Prostate gland (tissue), 2 donors: ENCODE data around the gene FLYWCH1. TPM values are rescaled to one million over a fixed set of nuclear protein-coding genes. Genes with fewer than 3 reads are reported as not detected.

Experiments used
- DNase-seq: peaks from one replicate; pipeline ENCODE4 v3.0.0-alpha.2; 2019; ENCODE audit warnings: low spot score
- H3K27ac ChIP-seq, 2 donors: fragments of 200-600 bp; sonication (generic); 2 replicates each; pipeline ENCODE4 v1.5.1; 2017 to 2019
- H3K27me3 ChIP-seq: fragments of 200-600 bp; sonication (generic); replicated peaks from 2 replicates; pipeline ENCODE4 v1.5.1; 2019; ENCODE audit not compliant: insufficient read depth
- H3K36me3 ChIP-seq, 2 donors: fragments of 200-600 bp; sonication (generic); 1 replicate in 1 of 2; 2 replicates in 1 of 2; pipeline versions ENCODE4 v1.5.1 to v1.8.1; 2017 to 2019
- H3K4me1 ChIP-seq: fragments of 200-600 bp; sonication (generic); replicated peaks from 2 replicates; pipeline ENCODE4 v1.5.1; 2019
- H3K4me3 ChIP-seq, 2 donors: fragments of 200-600 bp; sonication (generic); 2 replicates each; pipeline ENCODE4 v1.5.1; 2017 to 2019
- H3K9me3 ChIP-seq: fragments of 200-600 bp; sonication (generic); 2 replicates; pipeline ENCODE4 v1.5.1; 2017
- POLR2A ChIP-seq: fragments of 450-650 bp; IDR thresholded peaks from one replicate; pipeline ENCODE4 v1.6.1; 2016; ENCODE audit warnings: antibody characterized with exemption, mild to moderate bottlenecking
- POLR2AphosphoS5 ChIP-seq: sonication (generic); formaldehyde crosslinking; IDR thresholded peaks from one replicate; pipeline ENCODE4 v1.6.1; 2017; ENCODE audit warnings: antibody characterized with exemption
- WGBS: methylation state at CpG from one replicate; pipeline ENCODE4 v1.1.5; 2018; 5-methylcytosine and 5-hydroxymethylcytosine counted together
- intact Hi-C: fragments of 100-400 bp; cut with DNase I; formaldehyde crosslinking; loops from one replicate; pipeline ENCODE4 v1.14.2; 2022
- total RNA-seq, 2 donors: library from RNA; depleted of rRNA; stranded (reverse); fragments of >200 nt; gene quantifications; one replicate each; pipeline ENCODE4 v1.1.0, GENCODE V29; 2016
- TF ChIP-seq, protein P1 (sequence below), 4 experiments: fragments of 200-600 bp in 2 of 4; fragments of 450-650 bp in 2 of 4; sonication (generic) in 2 of 4; IDR thresholded peaks; 1 replicate in 3 of 4; 2 replicates in 1 of 4; pipeline ENCODE4 v1.5.1; 2016 to 2019; ENCODE audit warnings: antibody characterized with exemption in 4 of 4, mild to moderate bottlenecking in 2 of 4, moderate library complexity in 2 of 4

The FLYWCH1 gene
- total RNA-seq, 2 donors from 2014 or later, result 53.0 to 55.6 TPM

DNA sequence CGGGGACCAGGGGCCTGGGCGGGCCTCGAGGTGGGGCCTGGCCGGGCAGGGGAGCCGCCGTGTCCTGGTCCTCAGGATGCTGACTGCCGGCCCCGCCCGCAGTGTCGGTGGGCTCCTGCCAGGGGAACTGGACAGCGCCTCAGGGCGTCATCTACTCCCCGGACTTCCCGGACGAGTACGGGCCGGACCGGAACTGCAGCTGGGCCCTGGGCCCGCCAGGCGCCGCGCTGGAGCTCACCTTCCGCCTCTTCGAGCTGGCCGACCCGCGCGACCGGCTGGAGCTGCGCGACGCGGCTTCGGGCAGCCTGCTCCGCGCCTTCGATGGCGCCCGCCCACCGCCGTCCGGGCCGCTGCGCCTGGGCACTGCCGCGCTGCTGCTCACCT, 55.1 kb downstream of the FLYWCH1 start:
- peaks cover 30% of the 10 kb centered on the region for H3K4me1 ChIP-seq
- H3K36me3 ChIP-seq, result no peaks in the 10 kb centered on the region
- no peak for TF ChIP-seq POLR2A
- TF ChIP-seq, protein P1, sequence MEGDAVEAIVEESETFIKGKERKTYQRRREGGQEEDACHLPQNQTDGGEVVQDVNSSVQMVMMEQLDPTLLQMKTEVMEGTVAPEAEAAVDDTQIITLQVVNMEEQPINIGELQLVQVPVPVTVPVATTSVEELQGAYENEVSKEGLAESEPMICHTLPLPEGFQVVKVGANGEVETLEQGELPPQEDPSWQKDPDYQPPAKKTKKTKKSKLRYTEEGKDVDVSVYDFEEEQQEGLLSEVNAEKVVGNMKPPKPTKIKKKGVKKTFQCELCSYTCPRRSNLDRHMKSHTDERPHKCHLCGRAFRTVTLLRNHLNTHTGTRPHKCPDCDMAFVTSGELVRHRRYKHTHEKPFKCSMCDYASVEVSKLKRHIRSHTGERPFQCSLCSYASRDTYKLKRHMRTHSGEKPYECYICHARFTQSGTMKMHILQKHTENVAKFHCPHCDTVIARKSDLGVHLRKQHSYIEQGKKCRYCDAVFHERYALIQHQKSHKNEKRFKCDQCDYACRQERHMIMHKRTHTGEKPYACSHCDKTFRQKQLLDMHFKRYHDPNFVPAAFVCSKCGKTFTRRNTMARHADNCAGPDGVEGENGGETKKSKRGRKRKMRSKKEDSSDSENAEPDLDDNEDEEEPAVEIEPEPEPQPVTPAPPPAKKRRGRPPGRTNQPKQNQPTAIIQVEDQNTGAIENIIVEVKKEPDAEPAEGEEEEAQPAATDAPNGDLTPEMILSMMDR (IDR thresholded peaks at IDR 0.05), result no peak
- no peak for TF ChIP-seq POLR2AphosphoS5
- no peak for DNase-seq
- 12% methylated on average over 30 of the region's 46 CpGs for WGBS
- intact Hi-C loops, result no loop called here
- no peaks in the 10 kb centered on the region for H3K27me3 ChIP-seq
- no peaks in the 10 kb centered on the region for H3K9me3 ChIP-seq
- H3K4me3 ChIP-seq, result no peak overlapping the region
- H3K27ac ChIP-seq, result no peak overlapping the region

DNA sequence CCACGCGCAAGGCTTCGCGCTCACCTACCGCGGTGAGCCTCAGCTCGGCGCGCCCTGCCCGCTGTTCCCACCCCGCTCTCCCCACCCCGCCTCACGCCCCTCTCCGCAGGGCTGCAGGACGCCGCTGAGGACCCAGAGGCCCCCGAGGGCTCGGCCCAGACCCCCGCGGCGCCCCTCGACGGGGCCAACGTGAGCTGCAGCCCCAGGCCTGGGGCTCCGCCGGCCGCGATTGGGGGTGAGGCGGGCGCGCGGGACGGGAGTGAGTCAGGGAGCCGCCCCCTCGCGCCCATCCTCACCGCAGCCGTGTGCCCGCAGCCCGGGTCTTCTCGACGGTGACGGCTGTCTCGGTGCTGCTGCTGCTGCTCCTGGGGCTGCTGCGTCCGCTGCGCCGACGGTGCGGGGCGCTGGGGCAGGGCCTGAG, 55.5 kb downstream of the FLYWCH1 start:
- H3K36me3 ChIP-seq, result no peaks in the 10 kb centered on the region
- no peaks in the 10 kb centered on the region for H3K9me3 ChIP-seq
- no peak for TF ChIP-seq POLR2AphosphoS5
- TF ChIP-seq, protein P1 (IDR thresholded peaks at IDR 0.05), result no peak
- no peak for TF ChIP-seq POLR2A
- H3K27ac ChIP-seq, result no peak overlapping the region
- intact Hi-C loops, result no loop called here
- peaks cover 30% of the 10 kb centered on the region for H3K4me1 ChIP-seq
- DNase-seq, result no peak
- no peaks in the 10 kb centered on the region for H3K27me3 ChIP-seq
- no peak overlapping the region for H3K4me3 ChIP-seq
- 39% methylated on average over 16 of the region's 51 CpGs for WGBS

DNA sequence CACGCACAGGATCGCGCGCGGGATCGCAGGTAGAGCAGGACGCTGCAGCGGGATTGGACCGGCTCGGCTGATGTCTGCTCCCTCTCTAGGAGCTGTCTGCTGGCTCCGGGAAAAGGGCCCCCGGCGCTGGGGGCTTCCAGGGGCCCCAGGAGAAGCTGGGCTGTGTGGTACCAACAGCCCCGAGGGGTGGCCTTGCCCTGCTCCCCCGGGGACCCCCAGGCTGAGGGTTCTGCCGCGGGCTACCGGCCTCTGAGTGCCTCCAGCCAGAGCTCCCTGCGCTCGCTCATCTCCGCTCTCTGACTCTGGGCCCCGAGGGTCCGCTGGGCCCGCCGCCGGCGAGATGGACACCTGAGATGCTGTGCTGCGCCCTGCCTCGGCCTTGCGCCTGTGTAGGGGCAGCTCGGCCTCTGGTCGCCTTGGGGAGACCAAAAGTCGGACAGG, 56.0 kb downstream of the FLYWCH1 start:
- TF ChIP-seq, protein P1 (IDR thresholded peaks at IDR 0.05), result no peak
- no peak for TF ChIP-seq POLR2AphosphoS5
- TF ChIP-seq POLR2A, result no peak
- Histone ChIP-seq H3K27me3 (no peaks in the 10 kb centered on the region), H3K9me3 (no peaks in the 10 kb centered on the region), H3K4me3 (no peak overlapping the region), H3K36me3 (no peaks in the 10 kb centered on the region), H3K27ac (no peak overlapping the region), H3K4me1 (peaks cover 35% of the 10 kb centered on the region)
- no peak for DNase-seq
- intact Hi-C loops, result no loop called here
- 47% methylated on average over 32 of the region's 33 CpGs for WGBS

DNA sequence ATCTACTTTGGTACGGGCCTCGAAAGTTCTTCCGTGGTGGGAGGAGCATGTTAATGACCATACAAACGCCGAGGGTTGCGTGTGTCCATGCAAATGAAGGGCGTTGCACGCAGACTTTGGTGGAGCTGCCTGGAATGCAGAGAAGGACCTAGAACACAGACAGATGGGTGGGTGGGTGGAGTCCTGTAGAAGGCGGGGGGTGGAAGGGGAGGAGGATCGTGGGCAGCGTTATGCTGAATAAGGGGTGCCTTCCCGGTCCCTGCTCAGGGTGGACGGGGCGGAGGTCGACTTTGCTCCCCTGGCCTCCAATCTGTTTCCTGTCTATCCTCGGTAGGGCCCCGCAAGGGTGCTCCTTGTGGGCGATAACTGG, 56.6 kb downstream of the FLYWCH1 start:
- peak overlapping the region in 1 of 2 donors; percentile 67 for H3K27ac ChIP-seq
- TF ChIP-seq, protein P1 (IDR thresholded peaks at IDR 0.05), result no peak
- no peak for TF ChIP-seq POLR2A
- no peak for TF ChIP-seq POLR2AphosphoS5
- WGBS, result 21% methylated on average over 18 of the region's 18 CpGs
- no peaks in the 10 kb centered on the region for H3K27me3 ChIP-seq
- H3K9me3 ChIP-seq, result no peaks in the 10 kb centered on the region
- intact Hi-C loops, result no loop called here
- no peaks in the 10 kb centered on the region for H3K36me3 ChIP-seq
- H3K4me3 ChIP-seq, result peak overlapping the region in 1 of 2 donors; percentile 71
- peaks cover 37% of the 10 kb centered on the region for H3K4me1 ChIP-seq
- DNase-seq, result no peak

DNA sequence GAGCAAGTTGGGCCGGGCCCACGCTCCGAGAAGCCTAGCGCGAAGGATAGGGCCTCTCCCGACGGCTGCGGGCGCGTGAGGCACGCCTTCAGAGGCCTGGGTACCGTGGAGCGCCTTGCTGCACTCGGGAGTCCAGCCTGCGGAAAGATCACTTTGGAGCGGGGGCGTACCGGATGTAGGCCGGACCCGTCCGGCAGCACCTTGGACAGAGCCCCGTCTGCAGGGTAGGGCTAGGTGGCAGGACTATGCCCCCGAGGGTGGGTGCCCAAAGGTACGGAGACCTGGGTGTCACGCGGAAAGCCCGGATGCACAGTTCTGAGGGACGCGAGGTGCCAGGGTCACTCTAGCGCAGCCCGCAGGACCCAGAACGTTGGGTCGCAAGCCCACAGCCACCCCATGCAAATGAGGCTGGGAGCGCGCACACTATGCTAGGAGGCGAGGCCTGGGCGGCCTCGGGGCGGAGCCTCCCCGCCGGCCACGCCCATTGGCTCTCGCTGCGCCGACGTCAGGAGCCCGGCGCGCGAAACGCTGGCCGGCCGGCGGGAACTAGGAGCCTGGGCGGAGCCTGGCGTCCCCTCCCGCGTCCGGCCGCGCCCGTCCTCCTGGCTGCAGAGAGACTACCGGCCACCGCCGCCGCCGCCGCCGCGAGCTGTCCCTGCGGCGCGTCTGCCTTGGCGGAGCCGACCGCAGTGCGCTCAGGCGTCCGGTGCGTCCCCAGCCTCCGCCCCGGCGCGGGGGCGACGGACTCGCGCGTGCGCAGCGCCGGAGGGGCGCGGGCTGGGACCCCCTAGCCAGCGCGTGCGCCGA, 57.2 kb downstream of the FLYWCH1 start, which contains the start of gene PAQR4:
Gene PAQR4 (plus strand): TSS at position 611 of the 807 bp plus-strand sequence. CDS start 327 bp downstream, outside the sequence.
- H3K27me3 ChIP-seq, result no peaks in the 10 kb centered on the region
- intact Hi-C loops, result no loop called here
- no peaks in the 10 kb centered on the region for H3K9me3 ChIP-seq
- no peaks in the 10 kb centered on the region for H3K36me3 ChIP-seq
- TF ChIP-seq POLR2A, result peak; percentile 63
- TF ChIP-seq, protein P1 (IDR thresholded peaks at IDR 0.05), result peak in 1 of 4 experiments; percentile 34
- peak; percentile 53 for TF ChIP-seq POLR2AphosphoS5
- peaks cover 37% of the 10 kb centered on the region for H3K4me1 ChIP-seq
- peak; percentile 82 for DNase-seq
- 2% methylated on average over 66 of the region's 98 CpGs for WGBS
- H3K27ac ChIP-seq, result peak within 1 kb of the TSS; percentile 23 to 67
- H3K4me3 ChIP-seq, result peak within 1 kb of the TSS; percentile 41 to 71
